SIG-M5 treated with dmso at 0.1 percent for 504 hours (cell line): Measurements from ENCODE around the gene CORIN.

Experiments used
- DNase-seq: peaks from one replicate; lab custom pipeline; 2025; ENCODE audit not compliant: unreplicated experiment; lab: John Stamatoyannopoulos, UW

CORIN gene

GRCh38 chr4:47837908-47838294 is at the start of gene CORIN:
Gene CORIN (minus strand): TSS chr4:47838067. CDS start chr4:47837949, 118 bp downstream.
- DNase-seq: no peak

- no peak for DNase-seq
These were observed 44.4 kb upstream of the CORIN start for GRCh38 chr4:47882228-47882627.

- no peak for DNase-seq
These were observed 41.6 kb upstream of the CORIN start for GRCh38 chr4:47879458-47879857.

GRCh38 chr4:47876784-47877546 is 39.1 kb upstream of the CORIN start:
- DNase-seq: no peak

GRCh38 chr4:47876310-47876709 is 38.4 kb upstream of the CORIN start:
- no peak for DNase-seq

GRCh38 chr4:47873877-47874541 is 36.1 kb upstream of the CORIN start:
- DNase-seq: no peak

- DNase-seq: no peak
These were observed 25.6 kb upstream of the CORIN start for GRCh38 chr4:47863486-47863885.

- DNase-seq: no peak
These were observed 24.4 kb upstream of the CORIN start for GRCh38 chr4:47862297-47862696.

- DNase-seq: no peak
These were observed 22.4 kb upstream of the CORIN start for GRCh38 chr4:47860305-47860704.

- no peak for DNase-seq
These were observed 20.1 kb upstream of the CORIN start for GRCh38 chr4:47858006-47858405.

GRCh38 chr4:47856713-47857112 is 18.8 kb upstream of the CORIN start:
- DNase-seq: no peak

GRCh38 chr4:47855350-47855749 is 17.5 kb upstream of the CORIN start:
- DNase-seq: no peak

- DNase-seq: no peak
These were observed 14.3 kb upstream of the CORIN start for GRCh38 chr4:47852136-47852535.

GRCh38 chr4:47849466-47849865 is 11.6 kb upstream of the CORIN start:
- DNase-seq: no peak

GRCh38 chr4:47848041-47848440 is 10.2 kb upstream of the CORIN start:
- DNase-seq: no peak

- DNase-seq: no peak
These were observed 5.1 kb upstream of the CORIN start for GRCh38 chr4:47842985-47843384.

GRCh38 chr4:47840291-47840690 is 2.4 kb upstream of the CORIN start:
- no peak for DNase-seq

GRCh38 chr4:47839259-47839658 is 1.4 kb upstream of the CORIN start:
- DNase-seq: peak; percentile 36

GRCh38 chr4:47838445-47838844 is 578 bp upstream of the CORIN start:
- no peak for DNase-seq

GRCh38 chr4:47837094-47837907 is 566 bp downstream of the CORIN start:
- DNase-seq: no peak

- peak; percentile 65 for DNase-seq
These were observed 1.2 kb downstream of the CORIN start for GRCh38 chr4:47836641-47837093.

- no peak for DNase-seq
These were observed 2.4 kb downstream of the CORIN start for GRCh38 chr4:47835494-47835893.
